Measurements from ENCODE around the gene ATF3.

Gene ATF3

DNA sequence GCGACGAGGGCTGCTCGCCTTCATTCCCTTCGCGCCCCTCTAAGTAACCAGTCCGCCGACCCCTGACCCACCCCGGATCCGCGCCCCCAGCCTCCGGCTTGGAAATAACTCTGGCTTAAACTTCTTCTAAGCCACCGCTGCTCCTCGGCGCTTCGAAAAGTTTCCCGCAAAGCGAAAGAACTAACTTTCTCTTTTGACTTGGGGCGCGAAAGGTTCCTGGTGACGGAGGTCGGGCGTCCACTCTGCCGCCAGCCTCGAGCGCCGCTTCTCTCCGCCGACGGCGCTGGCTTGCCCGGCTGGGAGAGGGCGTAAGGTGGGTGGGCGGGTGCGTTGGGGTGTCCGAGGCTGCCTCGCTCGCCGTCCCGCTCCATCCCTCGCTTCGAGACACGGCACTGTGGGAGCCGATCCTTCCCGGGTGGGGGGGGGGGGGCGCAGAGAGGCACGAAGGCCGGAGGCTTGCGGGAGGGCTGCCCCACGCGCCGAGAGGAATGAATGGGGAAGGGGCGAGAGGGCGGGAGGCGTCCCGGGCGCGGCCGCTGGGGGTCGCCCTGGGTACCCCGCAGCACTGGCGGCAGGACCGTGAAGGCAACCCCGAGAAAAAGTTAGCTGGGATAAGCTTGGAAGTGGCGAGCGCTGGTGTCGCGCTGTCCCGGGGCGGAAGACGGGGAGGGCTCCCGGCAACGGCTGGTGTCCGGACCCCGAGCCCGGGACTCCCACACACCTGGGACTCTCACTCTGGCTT is 569 bp downstream of the ATF3 start:
- DNase-seq (ENCODE audit: low spot score), result peak; percentile 53

- DNase-seq (ENCODE audit: low spot score), result no peak
Observed at GRCh38 chr1:212609701-212610574, 1.4 kb downstream of the ATF3 start.

DNA sequence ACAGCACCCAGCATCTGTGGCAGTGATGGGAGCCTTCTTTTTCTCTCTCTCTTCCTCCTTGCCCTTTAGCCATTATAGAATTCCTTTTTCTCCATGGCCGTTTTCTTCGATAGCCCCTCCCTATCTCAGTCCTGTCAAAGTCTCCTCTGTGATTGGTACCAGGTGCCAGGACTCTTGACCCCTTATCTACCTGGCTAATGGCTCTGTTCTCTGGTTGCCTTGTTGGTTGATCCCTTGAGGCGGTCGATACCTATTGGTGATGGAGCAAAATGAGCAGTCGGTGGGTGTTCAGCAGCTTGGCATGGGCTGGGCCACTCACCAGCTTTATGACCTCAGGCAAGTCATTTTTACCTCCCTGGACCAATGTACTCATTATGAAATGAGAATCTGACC is 2.0 kb downstream of the ATF3 start:
- no peak for DNase-seq (ENCODE audit: low spot score)

DNA sequence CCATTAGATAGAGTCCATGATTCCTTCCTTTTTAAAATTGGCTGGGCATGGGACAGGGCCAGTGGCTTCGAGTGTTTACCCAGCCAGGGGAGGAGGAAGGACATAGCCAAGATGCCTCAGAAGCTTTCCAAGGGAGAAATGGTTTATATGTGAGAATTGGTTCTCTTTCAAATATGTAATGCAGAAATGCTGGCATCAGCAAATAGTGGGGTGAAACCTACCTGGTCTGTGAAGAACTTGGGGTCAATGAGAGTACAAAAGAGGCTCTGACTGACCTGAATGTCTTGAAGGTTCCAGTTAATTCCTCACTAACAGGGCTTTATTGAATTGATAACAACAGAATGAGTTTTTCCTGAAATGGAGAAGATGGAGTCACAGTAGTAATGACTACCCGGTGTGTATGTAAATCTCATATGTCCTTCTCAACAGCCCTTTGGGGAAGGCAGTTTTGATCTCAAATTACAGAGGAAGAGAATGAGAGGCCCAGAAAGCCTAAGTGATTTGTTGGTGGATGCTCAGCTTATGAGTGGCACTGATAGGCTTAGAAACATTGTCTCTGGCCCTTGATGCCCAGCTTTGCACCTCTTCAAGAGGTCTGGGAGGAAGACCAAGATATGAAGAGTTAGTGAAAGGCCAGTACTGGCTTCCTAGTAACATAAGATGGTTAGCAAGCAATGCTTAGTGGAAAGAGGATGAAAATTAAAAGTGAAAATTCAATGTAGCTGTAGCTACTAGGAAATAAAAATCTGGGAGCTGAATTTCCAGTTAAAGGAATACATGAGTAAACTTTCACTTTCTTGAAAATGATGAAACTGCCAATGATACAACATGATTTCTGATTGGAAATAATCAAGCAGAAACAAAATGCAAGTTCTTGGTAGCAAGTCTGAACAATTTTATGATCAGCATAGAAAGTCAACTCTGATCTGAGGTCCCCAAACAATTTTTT is 2.7 kb downstream of the ATF3 start:
- no peak for DNase-seq (ENCODE audit: low spot score)

DNA sequence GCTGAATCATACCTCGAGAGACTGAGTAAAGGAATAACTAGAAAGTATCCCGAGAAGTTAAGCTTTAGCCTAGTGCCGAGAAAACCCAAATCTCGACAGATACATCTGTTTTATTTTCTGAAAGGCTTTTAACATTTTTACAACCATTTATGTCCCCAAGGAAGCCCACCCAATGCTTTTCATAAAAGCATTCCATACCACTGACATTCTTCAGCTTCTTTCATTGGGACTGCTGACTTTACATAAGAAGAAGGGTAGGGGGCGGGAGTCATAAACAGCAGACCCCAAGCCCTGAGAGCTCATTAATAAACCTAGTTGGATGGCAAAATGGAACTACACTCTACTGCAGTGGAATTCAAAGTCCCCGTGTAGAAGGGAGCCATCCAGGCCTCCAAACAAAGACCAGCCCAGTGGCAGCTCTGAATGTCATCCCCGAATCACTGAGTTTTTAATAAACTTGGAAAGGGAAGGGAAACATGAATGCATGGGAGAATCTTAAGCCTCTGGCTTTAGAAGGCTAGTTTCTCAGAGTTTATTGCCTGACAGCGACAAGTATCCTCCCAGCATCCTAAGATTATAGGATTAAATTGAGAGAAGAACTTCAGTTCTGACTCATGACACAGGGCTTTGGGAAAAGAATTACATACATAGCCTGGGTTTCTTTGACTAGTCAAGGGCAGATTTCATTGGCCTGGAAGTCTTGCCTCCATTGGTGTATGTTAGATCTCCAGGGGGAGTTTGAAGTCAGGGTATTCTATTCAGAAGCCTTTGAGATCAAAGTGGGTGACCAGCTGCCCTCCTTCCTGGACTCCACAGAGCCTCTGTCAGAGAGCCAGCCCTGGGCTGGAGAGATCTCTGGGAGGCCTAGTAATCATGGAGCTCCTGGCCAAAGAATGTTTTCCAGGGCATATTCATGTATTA is 3.7 kb downstream of the ATF3 start:
- DNase-seq (ENCODE audit: low spot score), result no peak

GRCh38 chr1:212613440-212614335 is 5.1 kb downstream of the ATF3 start:
- DNase-seq (ENCODE audit: low spot score), result peak; percentile 65

DNA sequence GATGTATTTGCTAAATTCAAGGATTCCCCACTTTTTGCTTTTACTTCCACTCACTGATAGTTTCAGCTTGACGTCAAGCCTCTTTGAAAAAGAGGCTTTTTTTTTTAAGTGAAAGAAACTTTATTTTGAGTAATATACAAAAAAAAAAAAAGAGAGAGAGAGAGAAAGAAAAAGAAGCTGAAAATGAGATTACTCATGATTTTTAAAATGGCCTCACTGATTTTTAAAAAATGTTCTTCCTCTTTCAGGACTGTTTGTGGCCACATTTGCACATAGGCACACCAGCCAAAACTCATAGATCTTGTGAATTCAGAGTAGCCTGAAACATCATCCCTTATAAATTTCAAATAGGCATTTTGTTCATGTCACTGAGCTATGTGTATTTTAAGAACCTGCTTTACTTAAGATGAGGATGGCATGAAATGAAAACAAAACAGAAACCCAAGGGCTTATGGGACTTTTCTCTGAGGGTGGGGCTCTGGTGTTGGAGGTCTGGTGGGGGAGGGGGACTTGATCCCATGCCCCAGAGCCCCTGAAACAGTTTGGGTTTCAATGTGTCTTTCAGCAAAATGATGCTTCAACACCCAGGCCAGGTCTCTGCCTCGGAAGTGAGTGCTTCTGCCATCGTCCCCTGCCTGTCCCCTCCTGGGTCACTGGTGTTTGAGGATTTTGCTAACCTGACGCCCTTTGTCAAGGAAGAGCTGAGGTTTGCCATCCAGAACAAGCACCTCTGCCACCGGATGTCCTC is 6.1 kb downstream of the ATF3 start:
- no peak for DNase-seq (ENCODE audit: low spot score)

- no peak for DNase-seq (ENCODE audit: low spot score)
Observed at GRCh38 chr1:212615201-212615470, 6.6 kb downstream of the ATF3 start.

GRCh38 chr1:212618466-212619210 is 10.1 kb downstream of the ATF3 start:
- DNase-seq (ENCODE audit: low spot score), result no peak

DNA sequence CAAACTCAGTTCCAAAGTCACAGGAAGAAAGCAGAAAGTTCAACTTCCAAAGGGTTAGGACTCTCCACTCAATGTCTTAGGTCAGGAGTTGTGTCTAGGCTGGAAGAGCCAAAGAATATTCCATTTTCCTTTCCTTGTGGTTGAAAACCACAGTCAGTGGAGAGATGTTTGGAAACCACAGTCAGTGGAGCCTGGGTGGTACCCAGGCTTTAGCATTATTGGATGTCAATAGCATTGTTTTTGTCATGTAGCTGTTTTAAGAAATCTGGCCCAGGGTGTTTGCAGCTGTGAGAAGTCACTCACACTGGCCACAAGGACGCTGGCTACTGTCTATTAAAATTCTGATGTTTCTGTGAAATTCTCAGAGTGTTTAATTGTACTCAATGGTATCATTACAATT is 11.7 kb downstream of the ATF3 start:
- DNase-seq (ENCODE audit: low spot score), result no peak

GRCh38 chr1:212621043-212621948 is 12.7 kb downstream of the ATF3 start:
- no peak for DNase-seq (ENCODE audit: low spot score)

- no peak for DNase-seq (ENCODE audit: low spot score)
Observed at GRCh38 chr1:212621949-212622305, 13.4 kb downstream of the ATF3 start.

- DNase-seq (ENCODE audit: low spot score), result no peak
Observed at GRCh38 chr1:212622467-212622866, 13.9 kb downstream of the ATF3 start.

DNA sequence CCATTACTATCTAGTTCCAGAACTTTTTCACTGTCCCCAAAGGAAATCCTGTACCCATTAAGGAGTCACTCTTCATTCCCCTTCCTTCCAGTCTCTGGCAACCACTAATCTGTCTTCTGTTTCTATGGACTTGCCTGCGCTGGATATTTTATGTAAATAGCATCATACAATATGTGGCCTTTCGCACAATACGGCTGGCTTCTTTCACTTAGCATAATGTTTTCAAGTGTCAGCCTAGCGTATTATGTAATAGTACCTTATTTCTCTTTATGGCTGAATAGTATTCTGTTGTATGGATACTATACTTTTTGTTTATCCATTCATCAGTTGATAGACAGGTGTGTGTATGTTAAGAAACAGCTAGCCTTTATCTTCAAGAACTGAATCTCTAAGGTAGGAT is 14.3 kb downstream of the ATF3 start:
- no peak for DNase-seq (ENCODE audit: low spot score)

DNA sequence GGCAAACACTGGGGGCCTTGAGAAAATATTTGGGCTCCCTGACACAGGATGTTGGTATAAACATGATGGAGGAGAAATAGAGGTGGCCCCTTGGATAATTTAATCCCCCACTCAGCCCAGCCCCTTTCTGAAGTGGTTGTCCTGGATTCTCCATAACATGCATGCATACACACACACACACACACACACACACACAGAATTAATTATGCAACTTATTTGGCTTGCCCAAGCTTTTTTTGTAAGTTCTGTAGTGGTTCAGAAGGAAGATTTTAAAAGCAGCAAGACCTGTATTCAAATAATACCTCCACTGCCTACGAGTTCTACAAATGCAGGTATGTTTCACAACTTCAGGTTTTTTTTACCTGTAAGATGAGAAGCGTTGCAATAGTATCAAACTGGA is 15.0 kb downstream of the ATF3 start:
- no peak for DNase-seq (ENCODE audit: low spot score)

DNA sequence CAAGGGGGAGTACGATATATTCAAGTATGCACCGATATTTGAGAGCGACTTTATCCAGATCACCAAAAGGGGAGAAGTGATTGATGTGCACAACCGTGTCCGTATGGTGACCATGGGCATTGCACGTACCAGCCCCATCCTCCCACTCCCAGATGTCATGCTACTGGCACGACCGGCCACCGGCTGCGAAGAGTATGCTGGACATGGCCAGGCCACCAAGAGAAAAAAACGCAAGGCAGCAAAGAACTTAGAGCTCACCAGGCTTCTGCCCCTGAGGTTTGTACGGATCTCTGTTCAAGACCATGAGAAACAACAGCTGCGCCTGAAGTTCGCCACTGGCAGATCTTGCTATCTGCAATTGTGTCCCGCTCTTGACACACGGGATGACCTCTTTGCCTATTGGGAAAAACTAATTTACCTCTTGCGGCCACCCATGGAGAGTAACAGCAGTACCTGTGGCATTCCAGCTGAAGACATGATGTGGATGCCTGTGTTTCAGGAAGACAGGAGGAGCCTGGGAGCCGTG is 16.5 kb downstream of the ATF3 start:
- DNase-seq (ENCODE audit: low spot score), result no peak

DNA sequence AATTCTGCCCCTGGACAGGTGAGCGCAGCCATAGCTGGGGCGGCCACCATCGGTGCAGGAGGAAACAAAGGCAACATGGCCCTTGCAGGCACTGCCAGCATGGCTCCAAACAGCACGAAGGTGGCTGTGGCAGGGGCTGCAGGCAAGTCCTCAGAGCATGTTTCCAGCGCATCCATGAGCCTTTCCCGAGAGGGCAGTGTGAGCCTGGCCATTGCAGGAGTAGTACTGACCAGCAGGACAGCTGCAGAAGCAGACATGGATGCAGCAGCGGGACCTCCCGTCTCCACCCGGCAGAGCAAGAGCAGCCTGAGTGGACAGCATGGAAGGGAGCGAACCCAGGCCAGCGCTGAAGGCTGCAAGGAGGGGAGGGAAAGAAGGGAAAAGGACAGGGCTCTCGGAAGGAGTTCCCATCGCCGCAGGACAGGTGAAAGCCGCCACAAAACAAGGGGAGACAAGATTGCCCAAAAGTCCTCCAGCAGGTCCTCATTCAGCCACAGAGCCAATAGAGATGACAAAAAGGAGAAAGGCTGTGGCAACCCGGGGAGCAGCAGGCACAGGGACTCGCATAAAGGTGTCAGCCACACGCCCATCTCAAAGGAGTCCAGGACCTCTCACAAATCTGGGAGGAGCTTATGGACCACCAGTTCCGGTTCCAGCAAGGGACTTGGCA is 17.4 kb downstream of the ATF3 start:
- DNase-seq (ENCODE audit: low spot score), result no peak
